HL-60 (cell line): Measurements from ENCODE around the gene RSBN1L.

ENCODE experiments used
- CTCF ChIP-seq: IDR thresholded peaks from one replicate; pipeline ENCODE4 v1.5.1; 2011; ENCODE audit warnings: low read length, control low read depth, inconsistent platforms; ENCODE audit not compliant: insufficient read depth
- GABPA ChIP-seq: IDR thresholded peaks from 2 replicates; pipeline ENCODE4 v1.6.1; 2012; ENCODE audit warnings: low read depth
- POLR2AphosphoS5 ChIP-seq: IDR thresholded peaks from 2 replicates; pipeline ENCODE4 v1.6.1; 2012; ENCODE audit warnings: low read depth
- SPI1 ChIP-seq: IDR thresholded peaks from 2 replicates; pipeline ENCODE4 v1.6.1; 2012; ENCODE audit warnings: low read depth, mild to moderate bottlenecking, borderline replicate concordance
- TF ChIP-seq, protein P1 (sequence below): IDR thresholded peaks from 2 replicates; pipeline ENCODE4 v1.6.1; 2012; ENCODE audit warnings: low read depth; ENCODE audit not compliant: insufficient replicate concordance

DNA sequence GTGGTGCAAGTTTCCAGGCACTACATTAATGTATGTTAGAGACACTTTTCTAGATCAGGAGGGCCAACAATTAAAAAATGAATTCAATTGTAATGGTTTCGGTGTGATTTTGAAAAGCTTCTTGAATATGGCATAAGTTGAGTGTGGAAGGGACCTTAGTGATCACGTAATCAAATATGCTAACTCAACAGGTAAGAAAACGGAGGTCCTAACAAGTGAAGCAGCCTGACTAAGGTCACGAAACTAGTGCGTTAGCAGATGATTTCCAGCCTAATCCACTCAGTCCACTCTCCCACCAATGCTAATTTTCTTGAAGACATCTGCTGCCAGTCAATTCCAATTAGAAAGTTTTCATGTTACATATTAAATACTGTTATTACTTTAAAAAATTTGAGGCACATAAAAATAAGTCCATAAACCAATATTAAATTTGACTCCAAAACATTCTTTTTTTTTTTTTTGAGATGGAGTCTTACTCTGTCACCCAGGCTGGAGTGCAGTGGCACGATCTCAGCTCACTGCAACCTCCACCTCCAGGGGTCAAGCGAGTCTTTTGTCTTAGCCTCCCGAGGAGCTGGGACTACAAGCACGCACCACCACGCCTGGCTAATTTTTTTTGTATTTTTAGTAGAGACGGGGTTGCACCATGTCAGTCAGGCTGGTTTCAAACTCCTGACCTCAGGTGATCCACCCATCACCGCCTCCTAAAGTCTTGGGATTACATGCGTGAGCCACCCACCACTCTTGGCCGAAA, 2.3 kb upstream of the RSBN1L start:
- TF ChIP-seq CTCF (no peak), GABPA (no peak), SPI1 (no peak), POLR2AphosphoS5 (no peak)
- TF ChIP-seq, protein P1, sequence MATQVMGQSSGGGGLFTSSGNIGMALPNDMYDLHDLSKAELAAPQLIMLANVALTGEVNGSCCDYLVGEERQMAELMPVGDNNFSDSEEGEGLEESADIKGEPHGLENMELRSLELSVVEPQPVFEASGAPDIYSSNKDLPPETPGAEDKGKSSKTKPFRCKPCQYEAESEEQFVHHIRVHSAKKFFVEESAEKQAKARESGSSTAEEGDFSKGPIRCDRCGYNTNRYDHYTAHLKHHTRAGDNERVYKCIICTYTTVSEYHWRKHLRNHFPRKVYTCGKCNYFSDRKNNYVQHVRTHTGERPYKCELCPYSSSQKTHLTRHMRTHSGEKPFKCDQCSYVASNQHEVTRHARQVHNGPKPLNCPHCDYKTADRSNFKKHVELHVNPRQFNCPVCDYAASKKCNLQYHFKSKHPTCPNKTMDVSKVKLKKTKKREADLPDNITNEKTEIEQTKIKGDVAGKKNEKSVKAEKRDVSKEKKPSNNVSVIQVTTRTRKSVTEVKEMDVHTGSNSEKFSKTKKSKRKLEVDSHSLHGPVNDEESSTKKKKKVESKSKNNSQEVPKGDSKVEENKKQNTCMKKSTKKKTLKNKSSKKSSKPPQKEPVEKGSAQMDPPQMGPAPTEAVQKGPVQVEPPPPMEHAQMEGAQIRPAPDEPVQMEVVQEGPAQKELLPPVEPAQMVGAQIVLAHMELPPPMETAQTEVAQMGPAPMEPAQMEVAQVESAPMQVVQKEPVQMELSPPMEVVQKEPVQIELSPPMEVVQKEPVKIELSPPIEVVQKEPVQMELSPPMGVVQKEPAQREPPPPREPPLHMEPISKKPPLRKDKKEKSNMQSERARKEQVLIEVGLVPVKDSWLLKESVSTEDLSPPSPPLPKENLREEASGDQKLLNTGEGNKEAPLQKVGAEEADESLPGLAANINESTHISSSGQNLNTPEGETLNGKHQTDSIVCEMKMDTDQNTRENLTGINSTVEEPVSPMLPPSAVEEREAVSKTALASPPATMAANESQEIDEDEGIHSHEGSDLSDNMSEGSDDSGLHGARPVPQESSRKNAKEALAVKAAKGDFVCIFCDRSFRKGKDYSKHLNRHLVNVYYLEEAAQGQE = no peak
